GM21447 (cell line): Measurements from ENCODE around the gene RPL18A.

ENCODE experiments used
- ATAC-seq: cut with Tn5 transposase; IDR thresholded peaks from one replicate; pipeline ENCODE4 v1.9.1; 2021; ENCODE audit not compliant: unreplicated experiment

The RPL18A gene

GRCh38 chr19:17908244-17908643 is 48.5 kb downstream of the RPL18A start:
- no peak for ATAC-seq

DNA sequence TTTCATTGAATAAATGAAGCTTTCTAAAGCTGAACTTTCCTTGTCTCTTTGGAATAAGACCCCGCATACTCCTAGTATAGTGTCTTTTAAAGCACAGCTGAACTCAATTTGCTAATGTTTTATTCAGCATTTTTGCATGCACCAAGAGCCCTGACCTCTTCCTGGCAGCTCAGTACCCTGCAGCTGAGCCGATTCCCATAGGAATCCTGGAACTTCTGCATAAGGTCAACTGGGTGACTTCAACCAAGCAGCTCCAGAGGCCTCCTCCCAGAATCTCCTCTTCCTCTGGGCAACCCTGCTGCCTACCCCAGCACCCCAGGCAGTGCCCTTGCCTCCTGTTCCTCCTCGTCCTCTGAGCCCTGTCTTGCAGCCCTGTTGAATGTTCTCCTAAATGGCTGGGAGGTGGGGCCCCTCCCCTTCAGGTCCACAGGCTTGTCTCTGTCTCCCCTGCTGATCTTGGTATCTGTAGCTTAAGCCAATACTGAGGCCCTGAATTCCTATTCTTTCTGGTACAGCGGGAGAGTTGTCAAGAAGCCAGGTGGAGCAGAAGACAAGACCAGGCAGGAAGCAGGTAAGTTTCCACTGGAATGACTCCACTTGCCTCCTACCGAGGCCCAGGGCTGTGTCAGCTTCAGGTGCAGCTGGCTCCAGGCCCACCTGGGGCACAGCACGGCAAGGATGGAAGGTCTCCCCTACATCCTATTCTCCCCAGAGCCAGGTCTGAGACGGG is 49.5 kb downstream of the RPL18A start:
- ATAC-seq: no peak

DNA sequence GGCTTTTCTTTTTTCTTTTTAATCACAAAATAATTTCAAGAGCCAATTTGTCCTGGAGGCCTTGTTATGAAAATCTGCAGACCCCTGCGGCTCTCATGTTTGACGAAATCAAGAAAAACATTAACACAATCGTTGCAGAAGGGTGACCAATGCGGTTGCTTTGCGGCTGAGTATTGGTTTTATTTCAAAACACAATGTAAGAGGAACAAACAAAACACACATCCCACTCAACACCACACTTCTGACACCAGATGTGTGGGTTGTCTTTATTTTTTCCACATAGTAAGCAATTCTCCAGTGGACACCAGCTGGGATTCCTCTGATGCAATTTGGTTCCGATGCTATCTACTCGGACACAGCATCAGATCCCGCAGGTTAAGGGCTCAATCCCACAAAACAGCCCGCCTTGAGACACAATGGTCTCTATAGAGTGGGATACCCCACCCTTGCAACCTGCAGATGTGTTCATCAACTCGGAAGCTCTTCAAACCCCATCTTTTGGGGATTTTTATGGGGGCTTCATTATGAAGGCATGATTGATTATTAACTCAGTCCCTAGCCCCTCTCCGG is 51.2 kb downstream of the RPL18A start:
- ATAC-seq: no peak
